ENCODE measurements around the gene CIBAR2. TPM values are rescaled to one million over a fixed set of nuclear protein-coding genes. Genes with fewer than 3 reads are reported as not detected.
A peak's percentile ranks its signal among the peaks of the same experiment; 100 is the strongest.

The CIBAR2 gene
- total and polyA plus RNA-seq, 5 experiments from 2014 or later, result not detected

GRCh38 chr16:85081765-85082164, 30.5 kb downstream of the CIBAR2 start:
- H3K4me1 Mint-ChIP-seq, result peaks cover 3 to 26% (median 21%) of the 10 kb centered on the region in 4 donors
- H3K27me3 Mint-ChIP-seq, result no peaks in the 10 kb centered on the region
- ATAC-seq (no peak), DNase-seq (no peak)
- H3K4me3 Mint-ChIP-seq, result no peak overlapping the region
- no peaks in the 10 kb centered on the region for H3K9me3 Mint-ChIP-seq
- POLR2A ChIA-PET, result interaction anchor here (0.6 kb wide), 1 partner anchor 634 kb away, joined by 4 read pairs; no protein-coding TSS in a partner anchor
- peak overlapping the region in 2 of 10 donors; percentile 33 to 40 for H3K27ac Mint-ChIP-seq
- peaks cover 0 to 26% (median 3%) of the 10 kb centered on the region in 3 donors for H3K36me3 Mint-ChIP-seq

- no peaks in the 10 kb centered on the region for H3K9me3 Mint-ChIP-seq
- H3K4me3 Mint-ChIP-seq, result no peak overlapping the region
- no peak for ATAC-seq
- no peak for DNase-seq
- no peaks in the 10 kb centered on the region for H3K27me3 Mint-ChIP-seq
- POLR2A ChIA-PET, result no interaction called here
- H3K27ac Mint-ChIP-seq, result peak overlapping the region in 3 of 10 donors; percentile 39 to 78 (median 45)
- peaks cover 0 to 28% (median 6%) of the 10 kb centered on the region in 3 donors for H3K36me3 Mint-ChIP-seq
- H3K4me1 Mint-ChIP-seq, result peaks cover 2 to 21% (median 18%) of the 10 kb centered on the region in 4 donors
Measured at GRCh38 chr16:85081038-85081437, 31.2 kb downstream of the CIBAR2 start.

GRCh38 chr16:85079785-85080570, 32.3 kb downstream of the CIBAR2 start:
- no peak for DNase-seq
- peaks cover 2 to 20% (median 17%) of the 10 kb centered on the region in 4 donors for H3K4me1 Mint-ChIP-seq
- no peak overlapping the region for H3K4me3 Mint-ChIP-seq
- peak overlapping the region in 2 of 10 donors; percentile 27 to 39 for H3K27ac Mint-ChIP-seq
- peaks cover 0 to 32% (median 10%) of the 10 kb centered on the region in 3 donors for H3K36me3 Mint-ChIP-seq
- no peak for ATAC-seq
- H3K9me3 Mint-ChIP-seq, result no peaks in the 10 kb centered on the region
- POLR2A ChIA-PET, result no interaction called here
- H3K27me3 Mint-ChIP-seq, result no peaks in the 10 kb centered on the region

- peaks cover 2 to 20% (median 16%) of the 10 kb centered on the region in 4 donors for H3K4me1 Mint-ChIP-seq
- POLR2A ChIA-PET, result no interaction called here
- H3K4me3 Mint-ChIP-seq, result no peak overlapping the region
- H3K36me3 Mint-ChIP-seq, result peaks cover 0 to 40% (median 10%) of the 10 kb centered on the region in 3 donors
- peak overlapping the region in 1 of 10 donors; percentile 49 for H3K27ac Mint-ChIP-seq
- no peaks in the 10 kb centered on the region for H3K27me3 Mint-ChIP-seq
- H3K9me3 Mint-ChIP-seq, result no peaks in the 10 kb centered on the region
- ATAC-seq (no peak), DNase-seq (no peak)
Measured at GRCh38 chr16:85078952-85079351, 33.3 kb downstream of the CIBAR2 start.

- H3K27ac Mint-ChIP-seq, result peak overlapping the region in 1 of 10 donors; percentile 68
- H3K9me3 Mint-ChIP-seq, result no peaks in the 10 kb centered on the region
- peaks cover 0 to 43% (median 13%) of the 10 kb centered on the region in 3 donors for H3K36me3 Mint-ChIP-seq
- no peaks in the 10 kb centered on the region for H3K27me3 Mint-ChIP-seq
- ATAC-seq (no peak), DNase-seq (no peak)
- no peak overlapping the region for H3K4me3 Mint-ChIP-seq
- H3K4me1 Mint-ChIP-seq, result peaks cover 2 to 12% (median 11%) of the 10 kb centered on the region in 4 donors
- POLR2A ChIA-PET, result no interaction called here
Measured at GRCh38 chr16:85078226-85078625, 34.0 kb downstream of the CIBAR2 start.

GRCh38 chr16:85077576-85078125, 34.6 kb downstream of the CIBAR2 start:
- DNase-seq, result no peak
- H3K27ac Mint-ChIP-seq, result peak overlapping the region in 2 of 10 donors; percentile 15 to 68
- ATAC-seq, result no peak
- H3K27me3 Mint-ChIP-seq, result no peaks in the 10 kb centered on the region
- no peaks in the 10 kb centered on the region for H3K9me3 Mint-ChIP-seq
- H3K4me3 Mint-ChIP-seq, result no peak overlapping the region
- H3K4me1 Mint-ChIP-seq, result peaks cover 0 to 7% (median 5%) of the 10 kb centered on the region in 4 donors
- peaks cover 0 to 47% (median 17%) of the 10 kb centered on the region in 3 donors for H3K36me3 Mint-ChIP-seq
- POLR2A ChIA-PET, result no interaction called here

- peaks cover 0 to 48% (median 20%) of the 10 kb centered on the region in 3 donors for H3K36me3 Mint-ChIP-seq
- ATAC-seq (no peak), DNase-seq (no peak)
- peak overlapping the region in 1 of 10 donors; percentile 68 for H3K27ac Mint-ChIP-seq
- H3K4me3 Mint-ChIP-seq, result no peak overlapping the region
- no peaks in the 10 kb centered on the region for H3K27me3 Mint-ChIP-seq
- POLR2A ChIA-PET, result interaction anchor here (1.6 kb wide), 1 partner anchor 8 kb away, joined by 3 read pairs; no protein-coding TSS in a partner anchor
- no peaks in the 10 kb centered on the region for H3K9me3 Mint-ChIP-seq
- H3K4me1 Mint-ChIP-seq, result peaks cover 0 to 2% (median 0%) of the 10 kb centered on the region in 4 donors
Measured at GRCh38 chr16:85077039-85077438, 35.2 kb downstream of the CIBAR2 start.

GRCh38 chr16:85075236-85075924, 36.9 kb downstream of the CIBAR2 start:
- POLR2A ChIA-PET, result interaction anchor here (1.4 to 1.6 kb wide), 2 partner anchors 10 to 19 kb away, joined by 3 to 5 read pairs; no protein-coding TSS in a partner anchor
- no peak for DNase-seq
- peaks cover 0 to 56% (median 27%) of the 10 kb centered on the region in 3 donors for H3K36me3 Mint-ChIP-seq
- no peaks in the 10 kb centered on the region for H3K27me3 Mint-ChIP-seq
- no peak overlapping the region for H3K4me3 Mint-ChIP-seq
- peaks cover 0 to 4% (median 0%) of the 10 kb centered on the region in 4 donors for H3K4me1 Mint-ChIP-seq
- H3K9me3 Mint-ChIP-seq, result no peaks in the 10 kb centered on the region
- no peak for ATAC-seq
- H3K27ac Mint-ChIP-seq, result peak overlapping the region in 2 of 10 donors; percentile 69 to 85

- Mint-ChIP-seq H3K4me1 (peaks cover 0 to 4% (median 0%) of the 10 kb centered on the region in 4 donors), H3K27me3 (no peaks in the 10 kb centered on the region)
- ATAC-seq, result no peak
Measured at GRCh38 chr16:85074225-85074914, 37.9 kb downstream of the CIBAR2 start.

GRCh38 chr16:85072947-85073346, 39.3 kb downstream of the CIBAR2 start:
- POLR2A ChIA-PET, result interaction anchor here (0.6 kb wide), 2 partner anchors 11 to 45 kb away, joined by 3 read pairs; partner anchors contain the start of gene KIAA0513
- no peaks in the 10 kb centered on the region for H3K27me3 Mint-ChIP-seq
- no peak overlapping the region for H3K4me3 Mint-ChIP-seq
- H3K27ac Mint-ChIP-seq, result no peak overlapping the region
- peaks cover 0 to 4% (median 0%) of the 10 kb centered on the region in 4 donors for H3K4me1 Mint-ChIP-seq
- ATAC-seq (no peak), DNase-seq (no peak)
- H3K36me3 Mint-ChIP-seq, result peaks cover 0 to 58% (median 40%) of the 10 kb centered on the region in 3 donors
- no peaks in the 10 kb centered on the region for H3K9me3 Mint-ChIP-seq

More at GRCh38 chr16:85074225-85074914, 37.9 kb downstream of the CIBAR2 start:
- peak overlapping the region in 2 of 10 donors; percentile 75 to 85 for H3K27ac Mint-ChIP-seq
- no peak for DNase-seq
- POLR2A ChIA-PET, result no interaction called here
- no peak overlapping the region for H3K4me3 Mint-ChIP-seq
- no peaks in the 10 kb centered on the region for H3K9me3 Mint-ChIP-seq
- peaks cover 0 to 58% (median 33%) of the 10 kb centered on the region in 3 donors for H3K36me3 Mint-ChIP-seq

GRCh38 chr16:85072076-85072860, 40.0 kb downstream of the CIBAR2 start:
- Mint-ChIP-seq H3K36me3 (peaks cover 0 to 61% (median 42%) of the 10 kb centered on the region in 3 donors), H3K27me3 (no peaks in the 10 kb centered on the region), H3K4me1 (peaks cover 0 to 4% (median 0%) of the 10 kb centered on the region in 4 donors), H3K4me3 (no peak overlapping the region), H3K9me3 (no peaks in the 10 kb centered on the region), H3K27ac (no peak overlapping the region)
- no peak for DNase-seq
- no peak for ATAC-seq
- POLR2A ChIA-PET, result interaction anchor here (0.6 to 1.3 kb wide), 3 partner anchors 12 to 64 kb away, joined by 3 to 4 read pairs (median 3); partner anchors contain the start of gene KIAA0513
